Peyer's patch (tissue), 4 donors: Measurements from ENCODE around the gene DUSP19.

Experiments used
- CTCF ChIP-seq, 6 experiments: fragments of 450-650 bp in 4 of 6; fragments of 200-600 bp in 2 of 6; sonication (generic) in 1 of 6; IDR thresholded peaks; one replicate each; pipeline ENCODE4 v1.5.1; 2017 to 2019; ENCODE audit warnings: antibody characterized with exemption in 6 of 6, mild to moderate bottlenecking in 3 of 6, moderate library complexity in 1 of 6
- POLR2A ChIP-seq, 2 donors: fragments of 450-650 bp; IDR thresholded peaks; one replicate each; pipeline ENCODE4 v1.5.1; 2017; ENCODE audit warnings: antibody characterized with exemption in 2 of 2, mild to moderate bottlenecking in 2 of 2, moderate library complexity in 2 of 2

GRCh38 chr2:183034806-183035205 is 43.7 kb upstream of the DUSP19 start:
- TF ChIP-seq CTCF (IDR thresholded peaks at IDR 0.05): no peak
- no peak for TF ChIP-seq POLR2A (IDR thresholded peaks at IDR 0.05)
